Nasal cavity respiratory epithelium epithelial cell of viscerocranial mucosa (primary cell): ENCODE results near the gene ALDH4A1. TPM values are rescaled to one million over a fixed set of nuclear protein-coding genes. Genes with fewer than 3 reads are reported as not detected.

ENCODE experiments used
- total RNA-seq: library from RNA; depleted of rRNA; stranded (reverse); fragments of >200 nt; gene quantifications from 2 replicates; pipeline ENCODE4 v1.2.3, GENCODE V29; 2014

The ALDH4A1 gene, protein sequence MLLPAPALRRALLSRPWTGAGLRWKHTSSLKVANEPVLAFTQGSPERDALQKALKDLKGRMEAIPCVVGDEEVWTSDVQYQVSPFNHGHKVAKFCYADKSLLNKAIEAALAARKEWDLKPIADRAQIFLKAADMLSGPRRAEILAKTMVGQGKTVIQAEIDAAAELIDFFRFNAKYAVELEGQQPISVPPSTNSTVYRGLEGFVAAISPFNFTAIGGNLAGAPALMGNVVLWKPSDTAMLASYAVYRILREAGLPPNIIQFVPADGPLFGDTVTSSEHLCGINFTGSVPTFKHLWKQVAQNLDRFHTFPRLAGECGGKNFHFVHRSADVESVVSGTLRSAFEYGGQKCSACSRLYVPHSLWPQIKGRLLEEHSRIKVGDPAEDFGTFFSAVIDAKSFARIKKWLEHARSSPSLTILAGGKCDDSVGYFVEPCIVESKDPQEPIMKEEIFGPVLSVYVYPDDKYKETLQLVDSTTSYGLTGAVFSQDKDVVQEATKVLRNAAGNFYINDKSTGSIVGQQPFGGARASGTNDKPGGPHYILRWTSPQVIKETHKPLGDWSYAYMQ
- 24.6 and 31.2 TPM in 2 replicates for total RNA-seq

DNA sequence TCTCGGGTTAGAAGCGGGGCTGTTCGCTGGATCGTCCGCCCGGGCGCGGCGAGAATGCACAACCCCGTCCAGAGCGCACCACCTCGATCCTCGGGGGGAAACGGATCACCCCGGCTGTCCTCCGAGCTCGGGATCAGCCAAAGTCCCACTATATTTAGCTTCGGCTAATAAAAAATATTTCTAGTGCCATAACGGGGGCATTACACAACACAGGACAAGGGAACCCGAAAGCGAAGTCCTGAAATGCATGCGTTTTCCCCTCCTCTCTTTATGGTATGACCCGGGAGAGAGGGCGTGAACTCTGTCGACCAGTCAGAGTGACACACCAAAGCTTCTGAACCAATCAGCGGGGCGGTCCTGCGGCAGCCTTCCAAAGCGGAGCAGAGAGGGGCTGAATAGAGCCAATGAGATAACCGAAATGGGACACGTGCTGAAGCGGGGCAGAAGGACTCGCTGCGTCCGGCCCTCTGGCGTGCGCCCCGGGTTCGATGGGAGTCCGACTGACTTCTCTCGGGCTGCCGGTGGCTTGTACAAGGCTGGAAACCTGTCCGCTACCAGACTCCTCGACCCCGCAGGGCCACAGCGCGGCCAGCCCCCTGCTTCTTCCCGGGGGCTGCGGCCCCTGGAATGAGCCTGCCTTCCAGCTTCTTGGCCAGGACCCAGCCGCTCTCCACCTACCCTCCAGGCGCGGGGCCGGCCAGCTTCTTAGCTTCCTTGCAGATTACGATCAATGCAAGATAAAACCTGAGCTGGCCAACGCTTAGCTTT lies at the start of gene ALDH4A1:
Gene ALDH4A1, minus strand, starts transcription at position 33 of the 768 bp plus-strand sequence. Its CDS starts 32 bp downstream, at position 1.

DNA sequence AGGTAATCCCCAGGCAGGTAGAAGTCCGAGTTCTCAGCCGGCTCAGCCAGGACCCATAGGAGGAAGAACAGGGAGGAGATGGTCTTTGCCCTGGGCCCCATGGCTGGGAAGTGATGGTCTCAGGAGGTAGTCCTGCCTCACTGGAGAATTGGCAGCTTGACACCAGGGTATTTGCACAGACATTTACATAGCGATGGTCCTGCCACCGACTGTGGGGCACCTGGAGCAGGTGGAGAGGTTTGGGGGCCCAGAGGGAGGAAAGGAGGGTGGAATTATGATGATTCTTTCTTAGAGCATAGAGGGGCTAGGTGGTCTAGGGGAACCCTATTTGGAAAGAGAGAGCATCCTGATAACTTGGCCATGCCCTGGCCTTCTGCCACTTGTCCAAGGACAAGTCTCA lies 42.8 kb downstream of the ALDH4A1 start, which contains the start of gene TAS1R2:
Gene TAS1R2, minus strand, starts transcription at position 101 of the 400 bp plus-strand sequence. Its CDS starts 0 bp downstream, at position 101.

Other genes with a start within 250 kb of the ALDH4A1 start
- not detected in 2 replicates for gene TAS1R2, start 42.9 kb downstream of the ALDH4A1 start, total RNA-seq
- 65.6 and 78.1 TPM in 2 replicates for gene IFFO2, start 54.1 kb upstream of the ALDH4A1 start, total RNA-seq